Activated CD4-positive, CD25-positive, alpha-beta regulatory T cell (primary cell): ENCODE measurements around the gene FAM185A.
"Not testable (repeated sequence)": the region's sequence is repeated elsewhere in the genome, so short reads cannot be mapped to it uniquely, and the experiment has no call there.

Source experiments
- DNase-seq, 4 experiments: peaks; one replicate each; lab custom pipeline; 2025; lab: John Stamatoyannopoulos, UW

The FAM185A gene

GRCh38 chr7:102830197-102830596, 81.4 kb downstream of the FAM185A start:
- no peak for DNase-seq

- no peak for DNase-seq
Measured at GRCh38 chr7:102832674-102833073, 83.9 kb downstream of the FAM185A start.

- no peak for DNase-seq
Measured at GRCh38 chr7:102833343-102833742, 84.5 kb downstream of the FAM185A start.

- no peak for DNase-seq
Measured at GRCh38 chr7:102834466-102834865, 85.7 kb downstream of the FAM185A start.

GRCh38 chr7:102834999-102835398, 86.2 kb downstream of the FAM185A start:
- no peak for DNase-seq

- DNase-seq: no peak
Measured at GRCh38 chr7:102836191-102836919, 87.6 kb downstream of the FAM185A start.

GRCh38 chr7:102836977-102837376, 88.2 kb downstream of the FAM185A start:
- DNase-seq: no peak

- DNase-seq: no peak
Measured at GRCh38 chr7:102837802-102838201, 89.0 kb downstream of the FAM185A start.

- not testable (repeated sequence) for DNase-seq
Measured at GRCh38 chr7:102838572-102839101, 89.8 kb downstream of the FAM185A start.

- DNase-seq: no peak
Measured at GRCh38 chr7:102840404-102840803, 91.6 kb downstream of the FAM185A start.

- no peak for DNase-seq
Measured at GRCh38 chr7:102841290-102841689, 92.5 kb downstream of the FAM185A start.

GRCh38 chr7:102842284-102842683, 93.5 kb downstream of the FAM185A start:
- no peak for DNase-seq

- DNase-seq: no peak
Measured at GRCh38 chr7:102843850-102844249, 95.1 kb downstream of the FAM185A start.

GRCh38 chr7:102845346-102845745, 96.5 kb downstream of the FAM185A start:
- no peak for DNase-seq

- no peak for DNase-seq
Measured at GRCh38 chr7:102849079-102849478, 100.3 kb downstream of the FAM185A start.

GRCh38 chr7:102849538-102849937, 100.7 kb downstream of the FAM185A start:
- DNase-seq: no peak

GRCh38 chr7:102856036-102856435, 107.2 kb downstream of the FAM185A start:
- no peak for DNase-seq
